Immature natural killer cell (primary cell): Measurements from ENCODE around the gene GRID1. TPM values are rescaled to one million over a fixed set of nuclear protein-coding genes. Genes with fewer than 3 reads are reported as not detected.
"Not testable (repeated sequence)": the region's sequence is repeated elsewhere in the genome, so short reads cannot be mapped to it uniquely, and the experiment has no call there.

ENCODE experiments used
- DNase-seq, 3 donors: peaks; one replicate each; pipeline ENCODE4 v3.0.0; 2022; ENCODE audit warnings: mixed read lengths in 1 of 3
- H3K27ac Mint-ChIP-seq, 6 donors: one replicate each; pipeline ENCODE4 v1.8.0; 2020; ENCODE audit warnings: mixed read lengths in 6 of 6, mild to moderate bottlenecking in 5 of 6, inconsistent platforms in 4 of 6, moderate library complexity in 3 of 6
- H3K27me3 Mint-ChIP-seq, 3 donors: one replicate each; pipeline ENCODE4 v1.8.0; 2020 to 2021; ENCODE audit warnings: low read depth in 3 of 3, mild to moderate bottlenecking in 3 of 3, mixed read lengths in 3 of 3, moderate library complexity in 3 of 3, inconsistent platforms in 1 of 3
- H3K36me3 Mint-ChIP-seq, 3 donors: one replicate each; pipeline ENCODE4 v1.8.0; 2020; ENCODE audit warnings: mixed read lengths in 3 of 3, inconsistent platforms in 2 of 3, mild to moderate bottlenecking in 2 of 3
- H3K4me1 Mint-ChIP-seq, 2 donors: one replicate each; pipeline ENCODE4 v1.8.0; 2020; ENCODE audit warnings: inconsistent platforms in 2 of 2, mild to moderate bottlenecking in 2 of 2, mixed read lengths in 2 of 2, moderate library complexity in 1 of 2
- H3K4me3 Mint-ChIP-seq, 5 donors: one replicate each; pipeline ENCODE4 v1.8.0; 2020; ENCODE audit warnings: mild to moderate bottlenecking in 5 of 5, mixed read lengths in 5 of 5, inconsistent platforms in 3 of 5, moderate library complexity in 3 of 5
- H3K9me3 Mint-ChIP-seq, 6 donors: one replicate each; pipeline ENCODE4 v1.8.0; 2020; ENCODE audit warnings: mild to moderate bottlenecking in 6 of 6, mixed read lengths in 6 of 6, inconsistent platforms in 4 of 6, moderate library complexity in 3 of 6
- polyA plus RNA-seq, 3 donors: library from polyadenylated mRNA; unstranded; fragments of 300-500 nt; fragmentation: Illumina TruSeq; gene quantifications; one replicate each; pipeline ENCODE4 v1.2.3, GENCODE V29; 2021

GRID1 gene
- polyA plus RNA-seq, 3 donors from 2014 or later, result not detected

GRCh38 chr10:86188326-86188725 is 178.3 kb downstream of the GRID1 start:
- no peaks in the 10 kb centered on the region for H3K36me3 Mint-ChIP-seq
- no peaks in the 10 kb centered on the region for H3K9me3 Mint-ChIP-seq

GRCh38 chr10:86187499-86188239 is 178.9 kb downstream of the GRID1 start:
- Mint-ChIP-seq H3K4me3 (no peak overlapping the region), H3K4me1 (no peaks in the 10 kb centered on the region), H3K27ac (no peak overlapping the region), H3K27me3 (peaks cover 2 to 4% (median 2%) of the 10 kb centered on the region in 3 donors), H3K9me3 (no peaks in the 10 kb centered on the region), H3K36me3 (no peaks in the 10 kb centered on the region)
- DNase-seq, result no peak

More at GRCh38 chr10:86188326-86188725, 178.3 kb downstream of the GRID1 start:
- DNase-seq, result no peak
- Mint-ChIP-seq H3K27me3 (peaks cover 2 to 4% (median 2%) of the 10 kb centered on the region in 3 donors), H3K4me3 (no peak overlapping the region), H3K4me1 (no peaks in the 10 kb centered on the region), H3K27ac (no peak overlapping the region)

- peaks cover 2 to 4% (median 4%) of the 10 kb centered on the region in 3 donors for H3K27me3 Mint-ChIP-seq
- no peak for DNase-seq
Measured at GRCh38 chr10:86186633-86187032, 180.0 kb downstream of the GRID1 start.

DNA sequence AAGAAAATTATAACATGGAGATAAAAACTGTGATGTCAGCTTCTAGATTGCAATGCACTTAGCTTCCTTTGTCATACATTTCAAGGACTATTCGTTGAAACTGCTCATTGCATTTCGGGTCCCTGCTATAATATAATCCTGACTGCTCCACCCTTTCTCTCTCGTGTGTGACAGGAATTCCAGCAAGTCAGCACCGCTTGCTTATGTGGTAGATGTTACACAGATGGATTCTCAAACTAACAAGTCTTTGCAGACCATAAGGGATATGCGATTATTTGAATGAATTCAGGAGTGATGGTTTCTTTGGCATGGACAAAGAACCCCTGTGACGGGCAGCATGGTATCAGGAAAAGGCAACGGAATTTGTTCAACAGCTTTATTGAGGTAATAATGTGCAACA is 184.0 kb downstream of the GRID1 start:
- DNase-seq, result no peak
- H3K4me1 Mint-ChIP-seq, result no peaks in the 10 kb centered on the region
- H3K27ac Mint-ChIP-seq, result no peak overlapping the region
- no peaks in the 10 kb centered on the region for H3K9me3 Mint-ChIP-seq
- H3K36me3 Mint-ChIP-seq, result no peaks in the 10 kb centered on the region
- H3K27me3 Mint-ChIP-seq, result peaks cover 0 to 4% (median 4%) of the 10 kb centered on the region in 3 donors
- no peak overlapping the region for H3K4me3 Mint-ChIP-seq

More at GRCh38 chr10:86186633-86187032, 180.0 kb downstream of the GRID1 start:
- Mint-ChIP-seq H3K9me3 (no peaks in the 10 kb centered on the region), H3K4me3 (no peak overlapping the region), H3K4me1 (no peaks in the 10 kb centered on the region), H3K36me3 (no peaks in the 10 kb centered on the region), H3K27ac (no peak overlapping the region)

DNA sequence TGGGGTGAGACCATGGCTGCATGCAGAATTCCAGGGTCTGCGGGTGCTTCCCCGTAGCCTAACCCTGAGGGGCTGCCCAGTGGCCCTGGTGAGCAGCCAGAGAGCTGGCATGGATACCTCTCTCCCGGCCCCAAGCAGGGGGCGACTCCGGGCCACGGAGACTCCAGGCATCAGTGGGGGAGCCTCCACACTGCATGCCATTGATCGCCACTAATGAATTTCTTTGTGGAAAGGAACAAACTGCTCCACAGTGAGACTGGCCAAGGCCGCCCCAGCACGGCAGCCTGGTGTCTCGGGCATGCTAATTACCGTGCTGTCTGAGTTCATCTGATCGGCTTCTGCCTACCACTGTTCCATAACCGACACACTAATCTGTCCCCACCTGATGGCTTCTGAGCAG is 184.4 kb downstream of the GRID1 start:
- DNase-seq, result no peak
- H3K4me1 Mint-ChIP-seq, result no peaks in the 10 kb centered on the region

GRCh38 chr10:86180861-86181260 is 185.7 kb downstream of the GRID1 start:
- Mint-ChIP-seq H3K9me3 (no peaks in the 10 kb centered on the region), H3K27ac (no peak overlapping the region), H3K36me3 (no peaks in the 10 kb centered on the region), H3K27me3 (peaks cover 0 to 4% (median 3%) of the 10 kb centered on the region in 3 donors), H3K4me3 (no peak overlapping the region), H3K4me1 (no peaks in the 10 kb centered on the region)
- no peak for DNase-seq

More for the DNA sequence above, 184.4 kb downstream of the GRID1 start:
- Mint-ChIP-seq H3K9me3 (no peaks in the 10 kb centered on the region), H3K4me3 (no peak overlapping the region), H3K27me3 (peaks cover 0 to 4% (median 4%) of the 10 kb centered on the region in 3 donors), H3K36me3 (no peaks in the 10 kb centered on the region), H3K27ac (no peak overlapping the region)

DNA sequence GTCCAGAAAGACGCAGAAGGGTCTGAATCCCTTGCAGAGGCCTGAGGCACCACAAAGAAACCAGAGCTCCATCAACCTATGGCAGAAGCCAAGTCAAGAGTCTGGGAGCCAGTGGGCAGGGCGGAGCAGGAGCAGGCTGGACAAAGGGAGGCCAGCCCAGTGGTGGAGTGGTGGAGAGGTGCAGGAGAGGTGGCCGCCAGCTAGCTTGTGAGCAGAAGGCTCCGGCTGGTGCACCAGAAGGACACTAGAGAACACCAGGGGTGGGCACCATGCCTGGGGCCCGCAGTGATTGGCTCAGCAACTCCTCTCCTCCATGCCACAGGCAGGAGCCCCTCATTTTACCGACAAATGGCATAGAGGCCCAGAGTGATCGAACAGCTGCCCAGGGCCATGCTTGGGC is 186.6 kb downstream of the GRID1 start:
- no peak overlapping the region for H3K27ac Mint-ChIP-seq
- no peak for DNase-seq
- H3K9me3 Mint-ChIP-seq, result no peaks in the 10 kb centered on the region
- H3K4me1 Mint-ChIP-seq, result no peaks in the 10 kb centered on the region
- H3K27me3 Mint-ChIP-seq, result peaks cover 0 to 4% (median 2%) of the 10 kb centered on the region in 3 donors
- no peak overlapping the region for H3K4me3 Mint-ChIP-seq
- no peaks in the 10 kb centered on the region for H3K36me3 Mint-ChIP-seq

- Mint-ChIP-seq H3K4me1 (no peaks in the 10 kb centered on the region), H3K27me3 (peaks cover 0 to 4% (median 1%) of the 10 kb centered on the region in 3 donors), H3K9me3 (no peaks in the 10 kb centered on the region), H3K27ac (no peak overlapping the region), H3K4me3 (no peak overlapping the region), H3K36me3 (no peaks in the 10 kb centered on the region)
- no peak for DNase-seq
Measured at GRCh38 chr10:86179153-86179524, 187.5 kb downstream of the GRID1 start.

DNA sequence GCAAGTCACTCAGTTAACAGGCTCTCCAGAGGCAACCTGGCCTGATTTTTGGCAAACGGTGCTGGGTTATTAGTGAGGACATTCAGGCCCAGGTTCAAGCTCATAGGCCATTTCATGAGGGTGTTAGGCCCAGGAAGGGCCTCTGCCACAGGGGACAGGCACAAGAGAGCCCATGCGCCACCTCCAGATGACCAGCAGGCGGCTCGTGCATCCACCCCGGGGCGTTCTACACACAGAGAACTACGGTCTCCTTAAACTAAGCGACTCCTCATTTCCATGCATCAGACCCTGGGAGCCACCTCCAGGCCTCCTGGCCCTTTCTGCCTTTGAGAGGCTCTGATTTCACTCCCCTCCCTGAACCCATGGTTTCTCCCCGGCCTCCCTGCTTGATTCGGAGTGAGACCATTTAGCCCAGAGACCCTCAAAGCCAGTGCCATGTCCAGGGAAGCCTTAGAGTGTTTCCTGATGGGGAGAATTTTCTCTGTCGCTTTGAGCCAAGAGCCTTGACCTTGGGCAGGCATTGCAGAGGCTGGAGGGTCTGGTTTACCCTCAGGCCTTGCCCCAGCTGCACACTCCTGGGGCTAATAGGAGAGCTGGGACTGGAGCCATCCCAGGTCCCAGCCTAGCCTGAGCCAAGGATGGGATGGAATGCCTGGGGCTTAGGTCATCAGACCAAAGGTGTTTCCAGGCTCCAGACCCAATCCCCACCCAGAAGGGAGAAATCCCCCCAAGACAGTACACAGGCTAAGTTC is 188.0 kb downstream of the GRID1 start:
- no peak for DNase-seq
- H3K4me1 Mint-ChIP-seq, result no peaks in the 10 kb centered on the region
- no peak overlapping the region for H3K4me3 Mint-ChIP-seq
- no peaks in the 10 kb centered on the region for H3K36me3 Mint-ChIP-seq
- H3K27me3 Mint-ChIP-seq, result peaks cover 0 to 4% (median 0%) of the 10 kb centered on the region in 3 donors
- H3K9me3 Mint-ChIP-seq, result no peaks in the 10 kb centered on the region
- H3K27ac Mint-ChIP-seq, result no peak overlapping the region

GRCh38 chr10:86177537-86178155 is 188.9 kb downstream of the GRID1 start:
- Mint-ChIP-seq H3K9me3 (no peaks in the 10 kb centered on the region), H3K36me3 (no peaks in the 10 kb centered on the region), H3K4me1 (no peaks in the 10 kb centered on the region), H3K27ac (no peak overlapping the region), H3K27me3 (peaks cover 0 to 3% (median 0%) of the 10 kb centered on the region in 3 donors), H3K4me3 (no peak overlapping the region)
- DNase-seq, result no peak

GRCh38 chr10:86176850-86177536 is 189.6 kb downstream of the GRID1 start:
- H3K4me1 Mint-ChIP-seq, result no peaks in the 10 kb centered on the region
- no peak overlapping the region for H3K4me3 Mint-ChIP-seq
- H3K9me3 Mint-ChIP-seq, result no peaks in the 10 kb centered on the region
- H3K27ac Mint-ChIP-seq, result no peak overlapping the region
- no peak for DNase-seq
- H3K27me3 Mint-ChIP-seq, result peaks cover 0 to 2% (median 1%) of the 10 kb centered on the region in 3 donors
- H3K36me3 Mint-ChIP-seq, result no peaks in the 10 kb centered on the region

GRCh38 chr10:86175476-86175875 is 191.1 kb downstream of the GRID1 start:
- not testable (repeated sequence) for H3K27ac Mint-ChIP-seq, H3K27me3 Mint-ChIP-seq, H3K9me3 Mint-ChIP-seq, DNase-seq, H3K4me1 Mint-ChIP-seq, H3K4me3 Mint-ChIP-seq, H3K36me3 Mint-ChIP-seq

DNA sequence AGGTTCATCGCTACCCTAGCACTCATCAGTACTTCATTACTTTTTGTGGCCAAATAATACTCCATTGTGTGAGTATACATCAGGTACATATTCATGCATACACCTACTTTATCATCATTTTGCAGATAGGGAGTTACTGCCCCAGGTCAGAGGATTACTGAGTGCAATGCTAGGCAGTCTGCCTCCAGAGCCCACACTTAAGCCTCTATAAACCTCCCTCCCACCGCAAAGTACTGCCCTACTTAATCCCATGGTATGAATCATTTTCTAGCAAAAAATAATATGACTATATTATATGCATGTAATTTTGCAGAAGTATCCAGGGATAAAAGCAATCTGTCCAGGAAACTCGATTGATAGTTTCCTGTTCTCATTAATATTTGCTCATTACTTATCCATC is 194.3 kb downstream of the GRID1 start:
- Mint-ChIP-seq H3K9me3 (no peaks in the 10 kb centered on the region), H3K4me1 (no peaks in the 10 kb centered on the region), H3K4me3 (no peak overlapping the region), H3K36me3 (no peaks in the 10 kb centered on the region), H3K27me3 (peaks cover 0 to 3% (median 1%) of the 10 kb centered on the region in 3 donors), H3K27ac (no peak overlapping the region)
- no peak for DNase-seq
